ENCODE measurements around the gene KRT9. TPM values are rescaled to one million over a fixed set of nuclear protein-coding genes. Genes with fewer than 3 reads are reported as not detected.
"Not testable (repeated sequence)": the region's sequence is repeated elsewhere in the genome, so short reads cannot be mapped to it uniquely, and the experiment has no call there.

The KRT9 gene
- total RNA-seq, 3 donors from 2014 or later = not detected

DNA sequence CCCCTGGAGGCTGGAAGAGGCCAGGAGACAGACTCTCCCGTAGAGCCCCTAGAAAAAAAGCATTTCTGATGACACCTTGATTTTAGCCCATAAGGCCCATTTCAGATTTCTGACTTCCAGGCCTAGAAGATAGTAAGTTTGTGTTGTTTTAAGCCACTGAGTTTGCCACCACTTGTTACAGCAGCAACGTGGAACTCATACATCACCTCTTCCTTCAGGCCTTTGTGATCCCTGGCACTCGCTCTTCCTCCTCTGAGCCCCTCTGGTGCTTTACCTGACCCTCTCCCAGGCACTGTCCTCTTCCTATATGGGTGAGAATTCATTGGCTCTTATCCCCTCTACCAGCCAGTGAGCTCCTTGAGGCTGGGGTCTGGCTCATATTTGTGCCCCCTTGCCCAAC, 25.0 kb downstream of the KRT9 start:
- Histone ChIP-seq H3K4me1 (ENCODE audit: low read depth) (peaks cover 40% of the 10 kb centered on the region), H3K4me3 (no peak overlapping the region), H3K36me3 (ENCODE audit: low read depth) (no peaks in the 10 kb centered on the region), H3K9me3 (no peaks in the 10 kb centered on the region)
- TF ChIP-seq, protein P1, sequence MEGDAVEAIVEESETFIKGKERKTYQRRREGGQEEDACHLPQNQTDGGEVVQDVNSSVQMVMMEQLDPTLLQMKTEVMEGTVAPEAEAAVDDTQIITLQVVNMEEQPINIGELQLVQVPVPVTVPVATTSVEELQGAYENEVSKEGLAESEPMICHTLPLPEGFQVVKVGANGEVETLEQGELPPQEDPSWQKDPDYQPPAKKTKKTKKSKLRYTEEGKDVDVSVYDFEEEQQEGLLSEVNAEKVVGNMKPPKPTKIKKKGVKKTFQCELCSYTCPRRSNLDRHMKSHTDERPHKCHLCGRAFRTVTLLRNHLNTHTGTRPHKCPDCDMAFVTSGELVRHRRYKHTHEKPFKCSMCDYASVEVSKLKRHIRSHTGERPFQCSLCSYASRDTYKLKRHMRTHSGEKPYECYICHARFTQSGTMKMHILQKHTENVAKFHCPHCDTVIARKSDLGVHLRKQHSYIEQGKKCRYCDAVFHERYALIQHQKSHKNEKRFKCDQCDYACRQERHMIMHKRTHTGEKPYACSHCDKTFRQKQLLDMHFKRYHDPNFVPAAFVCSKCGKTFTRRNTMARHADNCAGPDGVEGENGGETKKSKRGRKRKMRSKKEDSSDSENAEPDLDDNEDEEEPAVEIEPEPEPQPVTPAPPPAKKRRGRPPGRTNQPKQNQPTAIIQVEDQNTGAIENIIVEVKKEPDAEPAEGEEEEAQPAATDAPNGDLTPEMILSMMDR (IDR thresholded peaks at IDR 0.05) = no peak
- intact Hi-C loops (cut with DNase I, micrococcal nuclease) = loop anchor here (5.0 to 10.0 kb wide), 4 partner anchors 88 to 642 kb away; no protein-coding TSS in a partner anchor
- ATAC-seq (no peak), DNase-seq (no peak)

DNA sequence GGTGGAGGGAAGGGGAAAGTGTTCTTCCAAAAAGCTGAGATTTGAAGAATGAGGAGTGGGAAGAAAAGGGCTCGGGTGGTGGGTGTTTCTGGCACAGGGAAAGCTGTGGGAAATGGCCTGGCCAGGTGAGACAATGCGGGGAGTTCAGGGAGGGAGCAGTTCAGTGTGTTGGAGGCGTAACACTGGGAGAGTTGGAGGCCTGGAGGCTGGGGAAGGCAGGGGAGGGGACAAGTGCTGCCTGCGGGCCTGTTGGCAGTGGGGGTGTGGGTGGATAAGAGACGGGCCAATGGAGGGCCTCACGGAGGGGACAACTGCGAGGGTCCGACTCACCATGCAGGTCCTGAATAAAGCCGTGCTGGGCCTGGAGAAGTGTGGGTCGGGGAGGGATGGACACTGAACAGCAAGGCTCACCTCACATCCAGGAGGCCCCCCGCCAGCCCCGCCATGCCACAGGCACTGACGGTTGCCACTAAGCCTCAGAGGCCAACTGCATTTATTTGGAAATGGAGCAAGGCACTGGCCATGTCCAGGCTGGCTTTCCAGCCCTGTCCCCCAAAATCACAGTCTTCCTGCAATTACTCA, 25.9 kb downstream of the KRT9 start:
- H3K4me3 ChIP-seq = no peak overlapping the region
- intact Hi-C loops (cut with DNase I, micrococcal nuclease) = loop anchor here (5.0 to 10.0 kb wide), 4 partner anchors 89 to 641 kb away; no protein-coding TSS in a partner anchor
- no peaks in the 10 kb centered on the region for H3K9me3 ChIP-seq
- H3K36me3 ChIP-seq (ENCODE audit: low read depth) = no peaks in the 10 kb centered on the region
- DNase-seq = peak in 1 of 3 donors; percentile 38
- ATAC-seq = no peak
- TF ChIP-seq, protein P1 (IDR thresholded peaks at IDR 0.05) = no peak
- H3K4me1 ChIP-seq (ENCODE audit: low read depth) = peaks cover 40% of the 10 kb centered on the region

DNA sequence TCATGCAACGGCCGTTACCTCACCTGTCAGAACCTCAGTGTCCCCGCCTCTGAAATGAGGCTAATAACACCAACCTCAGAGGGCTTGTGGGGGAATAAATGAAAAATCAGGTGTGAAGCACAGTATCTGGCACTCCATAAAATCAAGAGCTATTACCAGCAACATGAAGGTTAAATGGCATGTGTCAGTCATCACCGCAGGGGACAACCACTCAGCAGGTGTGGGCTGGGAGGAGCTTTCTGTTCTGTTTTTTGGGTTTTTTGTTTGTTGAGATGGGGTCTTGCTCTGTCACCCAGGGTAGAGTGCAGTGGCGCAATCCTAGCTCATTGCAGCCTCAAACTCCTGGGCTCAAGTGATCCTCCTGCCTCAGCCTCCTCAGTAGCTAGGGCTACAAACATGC, 26.9 kb downstream of the KRT9 start:
- H3K4me1 ChIP-seq (ENCODE audit: low read depth) = peaks cover 36% of the 10 kb centered on the region
- TF ChIP-seq, protein P1 (IDR thresholded peaks at IDR 0.05) = no peak
- H3K9me3 ChIP-seq = no peaks in the 10 kb centered on the region
- H3K36me3 ChIP-seq (ENCODE audit: low read depth) = no peaks in the 10 kb centered on the region
- DNase-seq (peak in 1 of 3 donors; percentile 22), ATAC-seq (no peak)
- intact Hi-C loops (cut with DNase I, micrococcal nuclease) = loop anchor here (5.0 to 10.0 kb wide), 4 partner anchors 90 to 640 kb away; no protein-coding TSS in a partner anchor
- no peak overlapping the region for H3K4me3 ChIP-seq

DNA sequence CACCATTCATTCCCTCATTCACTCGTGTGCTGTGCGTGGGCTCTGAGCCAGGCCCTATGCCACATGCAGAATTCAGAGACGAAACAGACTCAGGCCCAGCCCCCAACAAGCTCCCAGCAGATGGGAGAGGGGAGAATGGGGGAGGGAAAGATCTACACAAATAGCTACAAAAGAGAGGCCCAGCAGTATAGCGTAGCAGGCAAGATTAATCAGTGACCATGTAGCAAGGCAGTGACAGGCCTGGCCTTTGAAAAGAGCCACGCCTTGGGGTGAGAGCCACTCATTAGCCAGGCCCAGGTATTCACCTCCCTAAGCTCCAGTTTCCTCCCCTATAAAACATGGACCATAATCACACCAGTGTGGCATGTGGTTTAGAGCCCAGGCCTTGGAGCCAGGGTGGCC, 27.4 kb downstream of the KRT9 start:
- Histone ChIP-seq H3K4me1 (ENCODE audit: low read depth) (peaks cover 36% of the 10 kb centered on the region), H3K9me3 (no peaks in the 10 kb centered on the region), H3K4me3 (no peak overlapping the region), H3K36me3 (ENCODE audit: low read depth) (no peaks in the 10 kb centered on the region)
- intact Hi-C loops (cut with DNase I, micrococcal nuclease) = loop anchor here (10.0 kb wide), 3 partner anchors 90 to 640 kb away; no protein-coding TSS in a partner anchor
- TF ChIP-seq, protein P1 (IDR thresholded peaks at IDR 0.05) = no peak
- ATAC-seq = peak; percentile 63
- DNase-seq = peak in 2 of 3 donors; percentile 65 to 75

DNA sequence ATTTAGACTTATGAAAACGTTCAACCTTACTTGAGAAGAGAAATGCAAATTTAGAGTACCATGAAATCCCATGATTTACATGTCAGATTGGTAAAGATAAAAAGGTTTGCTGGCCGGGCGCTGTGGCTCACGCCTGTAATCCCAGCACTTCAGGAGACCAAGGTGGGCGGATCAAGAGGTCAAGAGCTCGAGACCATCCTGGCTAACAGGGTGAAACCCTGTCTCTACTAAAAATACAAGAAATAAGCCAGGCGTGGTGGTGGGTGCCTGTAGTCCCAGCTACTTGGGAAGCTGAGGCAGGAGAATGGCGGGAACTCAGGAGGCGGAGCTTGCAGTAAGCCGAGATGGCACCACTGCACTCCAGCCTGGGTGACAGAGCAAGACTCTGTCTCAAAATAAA, 29.1 kb downstream of the KRT9 start:
- not testable (repeated sequence) for H3K9me3 ChIP-seq; H3K36me3 ChIP-seq (ENCODE audit: low read depth); ATAC-seq; H3K4me3 ChIP-seq; DNase-seq
- intact Hi-C loops (cut with DNase I, micrococcal nuclease) = loop anchor here (10.0 kb wide), 3 partner anchors 92 to 638 kb away; no protein-coding TSS in a partner anchor
- H3K4me1 ChIP-seq (ENCODE audit: low read depth) = peaks cover 24% of the 10 kb centered on the region

DNA sequence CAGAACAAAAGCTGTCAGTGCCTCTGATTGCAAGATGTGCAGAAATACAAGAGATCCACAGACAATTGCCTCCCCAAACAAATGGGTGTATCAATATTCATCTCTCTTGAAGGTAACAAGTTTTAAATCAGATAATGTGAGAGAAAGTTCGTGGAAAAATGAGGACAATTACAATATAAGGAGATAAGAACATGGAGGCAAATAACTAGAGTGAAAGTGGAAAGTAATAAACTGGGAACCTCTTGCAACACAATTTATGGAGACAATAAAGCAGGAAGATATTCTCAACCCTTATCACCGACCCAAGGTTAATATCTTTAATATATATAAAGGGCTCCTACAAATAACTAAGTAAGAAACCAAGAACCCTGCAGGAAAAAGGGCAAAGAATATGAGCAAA, 29.5 kb downstream of the KRT9 start:
- no peak for DNase-seq
- Histone ChIP-seq H3K9me3 (no peaks in the 10 kb centered on the region), H3K36me3 (ENCODE audit: low read depth) (no peaks in the 10 kb centered on the region), H3K4me1 (ENCODE audit: low read depth) (peaks cover 21% of the 10 kb centered on the region), H3K4me3 (no peak overlapping the region)
- intact Hi-C loops (cut with DNase I, micrococcal nuclease) = loop anchor here (10.0 kb wide), 3 partner anchors 92 to 638 kb away; no protein-coding TSS in a partner anchor
- TF ChIP-seq, protein P1 (IDR thresholded peaks at IDR 0.05) = no peak
- ATAC-seq = no peak
